ENCODE results near the gene CD300LF. TPM values are rescaled to one million over a fixed set of nuclear protein-coding genes. Genes with fewer than 3 reads are reported as not detected.
A peak's percentile ranks its signal among the peaks of the same experiment; 100 is the strongest.

Gene CD300LF
- polyA plus RNA-seq (2013, experiment 1 of 2; ENCODE audit: insufficient read length): not detected
- not detected for polyA plus RNA-seq (2013, experiment 2 of 2; ENCODE audit: insufficient read length)

DNA sequence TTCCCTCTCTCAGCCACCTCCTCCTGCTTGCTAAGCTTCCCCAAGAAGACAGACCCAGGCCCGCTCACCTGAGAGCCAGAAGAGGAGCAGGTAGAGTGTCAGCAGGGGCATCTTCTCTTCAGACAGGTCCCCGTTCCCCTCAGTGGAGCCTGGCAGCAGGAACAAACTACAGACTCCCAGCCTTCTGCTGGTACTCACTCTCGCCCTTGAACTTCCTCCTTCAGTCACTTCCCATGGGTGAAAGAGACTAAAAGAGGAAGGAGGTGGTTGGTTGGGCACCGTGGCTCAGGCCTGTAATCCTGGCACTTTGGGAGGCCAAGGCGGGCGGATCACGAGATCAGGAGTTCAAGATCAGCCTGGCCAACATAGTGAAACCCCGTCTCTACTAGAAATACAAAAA lies at the start of gene CD300LF:
Gene CD300LF, minus strand, starts transcription at position 168 of the 400 bp plus-strand sequence. Its CDS starts 57 bp downstream, at position 111.
- no peak for DNase-seq

DNA sequence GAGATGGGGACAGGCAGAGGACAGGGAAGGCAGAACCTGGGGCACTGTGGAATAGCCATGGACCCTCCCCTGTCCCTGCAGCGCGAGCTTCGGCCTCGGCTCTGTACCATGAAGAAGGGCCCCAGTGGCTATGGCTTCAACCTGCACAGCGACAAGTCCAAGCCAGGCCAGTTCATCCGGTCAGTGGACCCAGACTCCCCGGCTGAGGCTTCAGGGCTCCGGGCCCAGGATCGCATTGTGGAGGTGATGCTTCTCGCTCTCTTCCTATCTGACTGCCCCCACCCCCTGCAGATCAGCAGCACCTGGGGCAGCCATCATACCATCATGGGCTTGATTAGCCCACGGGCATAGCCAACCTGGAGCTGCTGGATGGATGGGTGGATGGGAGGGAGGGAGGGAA lies 49.2 kb upstream of the CD300LF start:
- no peak for DNase-seq

- no peak for DNase-seq
Measured at GRCh38 chr17:74761419-74761818, 48.7 kb upstream of the CD300LF start.

GRCh38 chr17:74760404-74761105 lies 47.8 kb upstream of the CD300LF start:
- DNase-seq: no peak

DNA sequence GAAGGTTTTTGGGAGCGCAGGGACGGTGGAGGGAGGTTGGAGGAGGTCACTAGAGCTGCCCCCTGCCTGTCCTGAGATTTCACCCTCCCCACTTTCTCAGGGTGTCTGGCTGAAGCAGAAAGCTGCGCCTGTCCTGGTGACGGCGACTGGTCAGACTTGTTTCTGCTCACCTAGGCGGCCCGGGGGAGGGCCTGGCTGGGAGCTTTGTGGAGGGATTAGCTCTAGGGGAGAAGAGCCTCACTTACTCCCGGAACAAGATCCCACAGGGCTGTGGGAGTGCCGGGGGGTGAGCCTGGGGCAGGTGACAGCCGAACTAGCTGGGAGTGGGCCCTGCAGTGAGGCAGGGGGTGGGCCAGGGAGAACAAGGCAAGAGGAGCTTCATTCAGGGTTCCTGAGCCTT lies 47.2 kb upstream of the CD300LF start:
- DNase-seq: no peak

DNA sequence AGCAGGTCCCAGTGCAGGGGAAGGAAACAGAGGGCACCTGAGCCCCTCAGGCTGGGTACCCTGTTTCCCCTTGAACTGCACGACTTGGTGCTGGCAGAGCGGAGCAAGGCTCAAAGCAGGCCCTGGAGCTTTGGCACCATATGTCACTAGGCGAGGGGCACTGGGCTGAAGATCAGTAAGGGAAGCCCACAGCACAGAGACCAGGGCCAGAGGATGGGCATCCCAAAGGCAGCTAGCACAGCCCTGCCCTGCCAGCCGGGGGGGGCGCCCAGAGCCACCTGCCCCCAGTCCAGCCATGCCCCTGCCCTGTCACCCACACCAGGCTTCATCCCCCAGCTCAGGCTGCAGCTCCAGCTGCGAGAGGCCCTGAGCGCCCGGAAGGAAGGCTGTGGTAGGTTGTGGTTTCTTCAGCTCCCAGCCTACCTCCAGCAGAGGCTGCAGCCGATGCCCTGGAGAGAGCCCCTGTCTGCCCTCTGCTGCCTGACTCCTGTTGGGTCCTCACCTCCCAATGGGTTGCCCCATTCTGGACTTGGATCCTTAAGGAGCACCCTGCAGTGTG lies 46.6 kb upstream of the CD300LF start:
- no peak for DNase-seq

DNA sequence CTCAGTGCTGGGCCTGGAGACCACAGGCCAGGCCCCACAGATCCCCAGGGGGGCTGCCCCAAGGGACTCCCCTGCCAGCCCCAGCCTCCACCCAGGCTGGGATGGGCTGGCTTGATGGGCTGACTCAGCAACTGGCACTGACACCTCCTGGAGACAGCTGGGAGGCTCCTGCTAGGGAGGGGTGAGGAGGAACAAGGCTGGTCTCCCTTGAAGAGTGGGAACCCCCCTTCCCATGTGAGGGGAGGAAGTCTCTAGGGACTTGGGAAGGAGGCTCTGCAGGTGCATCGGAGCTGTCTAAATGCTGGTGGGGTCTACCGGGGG lies 46.1 kb upstream of the CD300LF start:
- DNase-seq: no peak

DNA sequence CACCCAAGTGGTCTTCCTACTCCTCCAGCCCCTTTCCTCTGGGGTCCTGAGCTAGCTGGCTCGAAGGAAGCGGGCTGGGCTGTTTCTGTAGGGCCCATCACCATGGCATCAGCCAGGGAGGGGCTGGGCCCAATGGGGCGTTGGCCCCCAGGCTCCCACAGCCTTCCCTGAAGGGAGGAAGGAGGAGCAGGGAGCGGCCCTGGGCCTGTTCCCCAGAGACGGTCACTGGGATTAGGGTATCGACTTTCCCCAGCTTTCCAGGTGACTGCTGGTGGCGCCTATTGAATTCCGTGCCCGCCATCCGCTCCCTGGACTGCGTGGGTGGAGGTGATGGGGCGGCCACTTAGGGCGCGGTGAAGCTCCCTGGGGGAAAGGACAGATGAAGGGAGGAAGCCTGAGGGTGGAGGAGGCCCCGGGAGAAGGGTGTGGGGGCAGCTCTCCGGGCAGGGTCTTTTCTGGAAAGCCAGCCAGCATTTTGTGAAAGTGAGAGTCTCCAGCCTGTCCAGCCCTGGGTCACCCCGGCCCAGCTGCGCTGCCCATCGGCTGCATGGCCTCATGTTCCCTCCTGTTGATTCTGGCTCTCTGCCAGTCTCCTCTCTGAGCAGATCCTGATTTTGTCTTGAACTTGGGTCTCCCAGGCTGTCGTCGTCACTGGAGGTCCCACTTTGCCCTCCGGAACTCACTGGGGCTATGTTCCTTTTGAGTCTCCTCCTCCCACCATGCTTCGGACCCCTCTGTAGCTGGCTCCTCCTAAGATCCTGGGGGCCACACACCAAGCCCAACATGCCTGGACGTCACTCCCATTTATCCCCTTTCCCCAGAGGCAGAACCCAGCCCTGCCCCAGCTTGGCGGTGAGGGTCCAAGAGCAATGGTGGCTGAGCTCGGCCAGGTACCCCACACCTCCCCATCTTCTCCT lies 45.5 kb upstream of the CD300LF start:
- no peak for DNase-seq

GRCh38 chr17:74757502-74757901 lies 44.8 kb upstream of the CD300LF start:
- DNase-seq: no peak

DNA sequence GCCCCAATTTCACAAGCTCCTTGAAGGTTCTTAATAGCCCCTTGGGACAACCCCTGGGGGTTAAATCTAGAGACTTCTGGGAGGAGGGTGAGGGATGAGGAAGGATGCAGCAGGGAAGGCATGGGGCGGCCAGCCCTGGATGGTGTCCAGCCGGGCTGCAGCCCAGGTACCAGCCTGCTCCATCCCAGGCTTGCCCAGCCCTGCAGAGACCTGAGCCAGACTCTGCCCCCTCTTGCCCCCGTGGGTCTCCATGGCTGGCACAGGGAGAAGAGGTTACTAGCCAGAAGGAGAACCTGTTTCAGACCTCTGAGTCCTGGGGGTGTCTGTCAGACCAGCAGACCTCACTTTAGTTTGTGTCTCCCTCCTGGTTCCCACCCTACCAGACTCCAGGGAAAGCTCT lies 44.2 kb upstream of the CD300LF start:
- DNase-seq: no peak

- DNase-seq: no peak
Measured at GRCh38 chr17:74755533-74755932, 42.8 kb upstream of the CD300LF start.

DNA sequence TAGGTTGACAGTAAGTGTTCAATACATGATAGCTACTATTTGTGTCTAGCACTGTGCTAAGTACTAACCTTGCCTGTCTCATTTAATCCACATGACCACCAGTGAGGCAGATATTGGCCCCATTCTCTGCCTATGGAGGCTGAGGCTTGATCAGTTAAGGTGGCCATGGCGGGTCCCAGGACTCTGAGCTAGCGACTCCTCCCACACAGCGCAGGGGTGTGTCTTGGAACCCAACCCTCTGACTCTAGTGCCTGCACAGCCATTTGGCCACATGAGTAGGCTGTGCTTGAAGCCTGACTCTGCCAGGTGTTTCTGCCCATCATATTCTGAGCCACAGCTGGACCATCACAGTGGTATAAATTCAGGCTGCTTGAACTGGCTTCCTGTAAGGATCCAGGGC lies 42.1 kb upstream of the CD300LF start:
- no peak for DNase-seq

DNA sequence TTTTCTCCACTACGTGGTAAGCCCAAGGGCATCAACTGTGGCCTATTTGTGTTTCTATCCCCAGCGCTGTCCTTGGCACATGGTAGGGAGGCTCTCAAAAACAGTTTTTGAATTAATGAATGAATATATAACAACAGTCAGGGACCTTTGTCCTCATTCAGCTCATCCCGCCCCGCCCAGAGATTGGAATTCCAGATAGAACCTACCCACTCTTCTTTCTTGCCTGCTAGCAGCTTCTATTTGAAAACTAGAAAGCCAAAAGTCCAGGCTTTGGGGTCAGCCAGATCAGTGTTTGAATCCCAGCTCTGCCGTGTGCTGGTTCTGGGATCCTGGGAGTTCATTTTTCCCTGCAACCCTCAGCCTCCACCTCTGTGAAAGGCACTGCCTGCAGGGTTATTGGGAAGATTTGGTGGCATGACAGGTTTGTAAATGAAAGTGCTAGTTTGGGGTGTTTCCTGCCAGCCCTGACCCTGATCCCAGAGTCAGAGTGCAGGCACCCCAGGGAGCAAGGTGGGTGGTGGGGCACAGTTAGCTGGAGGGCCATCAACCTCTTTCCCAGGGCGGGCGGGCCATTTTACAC lies 40.2 kb upstream of the CD300LF start:
- DNase-seq: no peak

DNA sequence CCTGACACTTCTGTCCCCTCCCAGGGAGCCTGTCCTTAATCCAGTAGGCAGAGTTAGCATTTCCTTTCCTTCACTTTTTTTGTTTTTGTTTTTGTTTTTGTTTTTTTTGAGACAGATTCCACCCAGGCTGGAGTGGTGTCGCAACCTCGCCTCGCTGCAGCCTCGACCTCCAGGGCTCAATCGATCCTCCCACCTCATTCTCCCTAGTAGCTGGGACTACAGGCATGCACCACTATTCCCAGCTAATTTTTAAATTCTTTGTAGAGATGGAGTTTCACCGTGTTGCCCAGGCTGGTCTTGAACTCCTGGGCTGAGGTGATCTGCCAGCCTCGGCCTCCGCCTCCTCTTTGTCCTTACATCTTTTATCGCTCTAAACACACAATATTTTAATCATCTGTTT lies 39.7 kb upstream of the CD300LF start:
- DNase-seq: no peak

- no peak for DNase-seq
Measured at GRCh38 chr17:74750327-74751069, 37.8 kb upstream of the CD300LF start.

GRCh38 chr17:74750039-74750326 lies 37.3 kb upstream of the CD300LF start:
- DNase-seq: no peak

GRCh38 chr17:74749279-74750038 lies 36.7 kb upstream of the CD300LF start:
- no peak for DNase-seq

GRCh38 chr17:74748529-74749278 lies 36.0 kb upstream of the CD300LF start, which contains the start of gene NHERF1:
NHERF1 (plus strand) TSS chr17:74748628; CDS start chr17:74748847, 219 bp downstream.
- DNase-seq: peak; percentile 93

GRCh38 chr17:74748279-74748528 lies 35.5 kb upstream of the CD300LF start:
- DNase-seq: no peak

- no peak for DNase-seq
Measured at GRCh38 chr17:74746922-74747321, 34.2 kb upstream of the CD300LF start.

- no peak for DNase-seq
Measured at GRCh38 chr17:74746376-74746775, 33.7 kb upstream of the CD300LF start.
